Left renal pelvis (tissue), 4 donors: ENCODE data around the gene CCDC146. TPM values are rescaled to one million over a fixed set of nuclear protein-coding genes. Genes with fewer than 3 reads are reported as not detected.
"Not testable (repeated sequence)": the region's sequence is repeated elsewhere in the genome, so short reads cannot be mapped to it uniquely, and the experiment has no call there.

Experiments used
- DNase-seq, 4 donors: peaks; one replicate each; pipeline ENCODE4 v3.0.0-alpha.2; 2013; ENCODE audit warnings: low read depth in 4 of 4, low spot score in 3 of 4
- polyA plus RNA-seq, 4 donors: library from polyadenylated mRNA; unstranded; fragments of 120-200 nt; gene quantifications; one replicate each; pipeline ENCODE4 v1.2.1, GENCODE V29; 2013; ENCODE audit not compliant: insufficient read length in 4 of 4

Gene CCDC146
- polyA plus RNA-seq, 4 donors, result 17.5 to 31.1 (median 23.2) TPM

DNA sequence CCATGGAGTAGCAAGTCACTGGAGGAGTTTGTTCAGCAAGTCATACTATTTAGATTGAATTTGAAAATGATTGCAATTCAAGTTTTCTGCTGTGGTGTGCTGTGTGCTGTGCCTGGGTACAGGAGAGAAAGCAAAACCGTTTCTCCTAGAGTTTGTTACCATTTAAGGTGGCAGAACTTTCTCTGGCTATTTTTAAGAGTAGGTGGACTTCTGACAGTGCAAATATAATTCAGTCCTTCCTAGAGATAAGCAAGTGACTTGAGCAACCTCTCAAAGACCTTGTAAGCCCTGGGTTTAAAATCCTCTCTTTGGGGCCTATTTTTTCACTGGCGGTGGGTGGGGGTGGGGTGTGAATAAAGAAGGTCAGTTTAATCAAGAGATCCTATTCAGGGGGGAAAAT lies 120.1 kb downstream of the CCDC146 start:
- DNase-seq, result no peak

DNA sequence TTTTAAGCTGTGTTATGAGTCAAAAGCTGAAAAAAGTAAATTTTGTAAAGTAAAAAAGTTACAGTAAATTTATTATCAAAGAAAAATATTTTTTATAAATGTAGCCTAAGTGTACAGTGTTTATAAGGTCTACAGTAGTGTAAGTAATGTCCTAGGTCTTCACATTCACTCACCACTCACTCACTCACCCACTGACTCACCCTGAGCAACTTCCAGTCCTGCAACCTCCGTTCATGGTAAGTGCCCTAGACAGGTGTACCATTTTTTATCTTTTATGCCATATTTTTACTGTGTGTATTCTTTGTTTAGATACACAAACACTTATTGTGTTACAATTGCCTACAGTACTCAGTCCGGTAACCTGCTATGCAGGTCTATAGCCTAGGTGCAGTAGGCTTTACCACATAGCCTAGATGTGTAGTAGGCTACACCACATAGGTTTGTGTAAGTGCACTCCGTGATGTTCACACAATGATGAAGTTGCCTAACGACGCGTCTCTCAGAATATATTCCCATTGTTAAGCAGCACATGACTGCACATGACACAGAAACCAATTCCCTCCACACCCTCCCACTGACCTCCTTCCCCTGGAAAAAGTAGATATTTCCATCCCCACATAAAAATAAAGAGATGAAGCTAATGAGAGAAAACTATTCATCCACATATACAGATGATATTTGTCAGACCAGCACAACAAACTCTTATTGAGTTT lies 122.0 kb downstream of the CCDC146 start:
- no peak for DNase-seq

DNA sequence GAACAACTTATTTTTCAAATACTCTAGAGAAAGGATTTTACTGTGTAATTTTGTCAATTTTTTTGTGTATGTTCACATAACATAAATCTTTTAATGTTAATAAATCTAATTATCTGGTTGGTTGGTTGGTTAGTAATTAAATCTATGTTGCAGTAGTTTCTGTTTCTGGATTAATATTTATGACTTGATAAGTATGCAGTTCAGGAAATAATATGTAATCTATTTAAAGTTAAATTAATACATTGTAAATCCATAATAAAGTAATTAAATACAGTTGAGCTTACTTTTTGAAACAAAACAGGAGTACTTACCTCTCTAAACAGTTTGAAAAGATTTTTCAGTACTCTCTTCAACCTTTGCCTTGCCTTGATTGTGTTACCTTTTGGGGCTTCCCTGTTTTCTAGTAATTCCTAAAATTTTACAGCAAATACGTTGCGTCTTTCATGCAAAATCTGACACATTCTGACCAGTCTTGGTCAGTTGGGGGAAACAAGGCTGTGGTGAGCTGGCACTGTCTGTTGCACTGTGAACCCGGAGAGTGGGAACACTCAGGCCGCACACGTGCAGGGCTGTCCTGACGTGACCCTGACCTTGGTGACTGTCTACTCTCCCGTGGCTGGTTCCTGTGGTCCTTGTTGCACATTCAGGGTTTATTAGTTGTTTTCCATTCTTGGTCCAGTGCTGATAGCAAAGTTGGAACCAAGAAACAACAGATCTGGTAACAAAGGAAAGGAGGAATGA lies 122.8 kb downstream of the CCDC146 start:
- no peak for DNase-seq

DNA sequence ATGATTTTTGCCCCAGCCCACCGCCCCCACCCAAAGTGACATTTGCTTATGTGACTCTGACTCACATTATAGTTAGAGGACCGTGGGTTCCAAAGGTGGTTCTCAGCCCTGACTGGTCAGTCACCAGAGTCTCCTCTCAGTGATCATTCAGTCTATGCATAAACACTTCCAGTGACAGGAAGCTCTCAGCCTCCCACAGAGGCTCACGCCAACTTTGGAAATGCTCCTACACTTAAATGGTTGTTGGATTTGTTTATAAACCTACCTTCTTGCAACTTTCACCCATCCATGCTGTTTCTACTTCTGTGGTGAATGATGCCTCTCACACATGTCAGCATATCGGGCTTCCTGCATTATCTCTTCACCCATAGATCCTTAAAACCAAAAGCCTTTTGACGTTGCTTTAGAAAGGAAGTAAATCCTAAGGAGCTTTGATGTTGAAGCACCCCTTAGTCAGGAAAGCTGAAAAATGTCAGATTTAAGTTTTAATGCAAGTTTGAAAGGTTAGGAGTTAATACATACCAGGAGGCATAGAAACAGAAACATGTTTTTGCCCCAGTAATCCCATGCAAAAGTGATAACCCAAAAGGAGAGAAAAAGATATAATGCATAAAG lies 123.7 kb downstream of the CCDC146 start:
- no peak for DNase-seq

DNA sequence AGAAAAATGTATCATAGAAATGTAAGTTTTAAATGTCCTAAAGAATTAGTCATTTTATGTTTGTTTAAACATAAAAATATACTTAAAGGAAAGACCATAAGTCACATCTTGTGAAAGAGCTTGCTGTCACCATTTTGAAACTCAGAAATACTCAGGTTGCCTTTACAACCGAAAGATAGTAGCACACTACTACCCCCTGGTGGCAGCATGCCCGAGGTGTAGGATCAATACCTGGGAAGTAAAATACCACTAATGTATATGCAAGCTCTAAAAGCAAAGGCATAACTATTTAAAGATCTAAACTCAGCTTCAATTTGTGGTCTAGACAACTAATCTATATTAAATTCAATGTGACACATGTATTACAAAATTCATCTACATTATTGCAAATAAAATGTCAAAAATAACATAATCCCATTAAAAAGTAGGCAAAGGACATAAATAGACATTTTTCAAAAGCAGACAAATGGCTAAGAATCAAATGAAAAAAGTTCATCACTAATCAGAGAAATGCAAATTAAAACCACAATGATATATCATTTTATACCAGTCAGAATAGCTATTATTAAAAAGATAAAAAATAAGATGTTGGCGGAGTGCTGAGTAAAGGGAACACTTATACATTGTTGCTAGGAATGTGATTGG lies 124.9 kb downstream of the CCDC146 start:
- DNase-seq, result peak in 1 of 4 donors; percentile 15

DNA sequence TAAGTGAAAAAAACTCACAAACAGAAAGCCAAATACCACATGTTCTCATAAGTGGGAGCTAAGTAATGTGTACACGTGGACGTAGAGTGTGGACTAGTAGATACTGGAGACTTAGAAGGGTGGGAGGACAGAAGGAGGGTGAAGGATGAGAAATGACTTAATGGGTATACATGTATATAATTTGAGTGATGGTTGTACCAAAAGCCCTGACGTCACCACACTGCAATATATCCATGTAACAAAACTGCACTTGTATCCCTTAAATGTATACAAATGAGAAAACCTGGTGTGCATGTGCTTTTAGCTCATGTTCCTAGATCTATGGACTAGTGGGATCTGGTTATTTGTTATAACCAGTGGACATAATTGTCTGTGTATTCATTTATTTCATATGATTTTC lies 125.7 kb downstream of the CCDC146 start:
- DNase-seq, result no peak

DNA sequence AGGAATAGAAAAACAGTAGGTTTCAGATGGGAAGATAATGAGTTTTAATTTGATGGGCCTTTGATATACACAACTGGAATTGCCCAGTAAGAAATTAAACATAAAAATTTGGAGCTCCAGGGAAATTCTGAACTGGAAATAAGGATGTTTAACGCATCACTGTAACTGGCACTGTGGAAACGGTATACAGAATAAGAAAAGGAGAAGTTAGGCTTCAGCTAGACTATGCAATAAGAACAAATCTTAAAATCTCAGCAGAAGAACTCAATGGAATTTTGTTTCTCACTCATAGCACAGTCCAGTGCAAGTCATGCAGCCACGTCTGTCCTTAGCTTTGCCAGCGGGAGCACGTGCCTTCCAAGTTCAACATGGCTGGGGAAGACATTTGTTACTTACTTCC lies 130.1 kb downstream of the CCDC146 start:
- DNase-seq, result no peak

DNA sequence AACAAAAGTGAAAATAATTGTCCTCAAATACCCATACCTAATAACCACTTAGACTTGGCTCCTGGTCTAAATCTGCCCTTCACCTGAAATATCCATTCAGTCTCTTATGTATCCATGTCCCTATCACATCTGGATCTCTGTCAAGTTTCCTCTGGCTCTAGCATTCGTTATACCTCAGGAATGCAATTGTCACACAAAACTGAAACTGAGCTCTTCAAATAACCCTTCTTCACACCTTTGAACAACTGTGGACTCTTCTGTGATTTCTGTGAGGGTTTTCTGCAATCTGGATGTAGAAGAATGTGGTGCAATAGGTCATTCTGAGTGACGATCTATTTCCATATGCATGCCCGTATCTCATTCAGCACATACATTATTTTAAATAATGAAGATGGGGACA lies 130.7 kb downstream of the CCDC146 start:
- no peak for DNase-seq

DNA sequence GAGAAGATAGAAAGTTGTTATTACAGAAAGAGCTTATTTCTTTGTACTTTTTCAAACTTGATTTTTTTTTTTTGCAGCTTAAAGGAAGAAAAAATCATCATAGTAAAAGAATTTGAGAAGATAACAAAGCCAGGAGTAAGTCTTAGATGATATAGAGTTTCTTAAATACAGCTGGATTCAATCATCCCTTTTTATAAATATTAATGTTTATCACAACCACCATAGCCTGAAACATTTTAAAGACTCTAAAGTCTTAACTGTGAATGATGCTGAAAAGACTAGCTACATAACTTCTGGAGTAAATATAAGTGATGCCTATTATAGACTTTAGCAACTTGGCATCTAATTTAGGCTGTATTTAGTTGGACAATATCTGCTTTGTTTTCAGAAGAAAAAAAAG lies 132.0 kb downstream of the CCDC146 start:
- no peak for DNase-seq

DNA sequence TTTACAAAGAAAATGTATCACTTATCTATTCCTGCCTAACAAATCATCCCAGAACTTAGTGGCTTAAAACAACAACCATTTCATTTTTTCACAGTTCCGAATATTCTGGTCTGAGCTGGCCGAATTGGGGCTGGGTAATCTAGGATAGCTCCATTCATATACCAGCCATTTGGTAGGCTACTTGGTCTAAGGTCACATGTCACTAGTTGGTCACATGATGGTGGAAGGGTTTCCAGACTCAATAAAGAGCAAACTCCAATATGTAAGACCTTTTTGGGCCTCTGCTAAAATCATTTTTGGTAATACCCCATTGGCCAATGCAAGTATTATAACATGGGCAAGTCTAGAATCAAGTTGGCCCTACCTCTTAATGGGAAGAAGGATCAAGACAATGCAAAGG lies 132.5 kb downstream of the CCDC146 start:
- no peak for DNase-seq

DNA sequence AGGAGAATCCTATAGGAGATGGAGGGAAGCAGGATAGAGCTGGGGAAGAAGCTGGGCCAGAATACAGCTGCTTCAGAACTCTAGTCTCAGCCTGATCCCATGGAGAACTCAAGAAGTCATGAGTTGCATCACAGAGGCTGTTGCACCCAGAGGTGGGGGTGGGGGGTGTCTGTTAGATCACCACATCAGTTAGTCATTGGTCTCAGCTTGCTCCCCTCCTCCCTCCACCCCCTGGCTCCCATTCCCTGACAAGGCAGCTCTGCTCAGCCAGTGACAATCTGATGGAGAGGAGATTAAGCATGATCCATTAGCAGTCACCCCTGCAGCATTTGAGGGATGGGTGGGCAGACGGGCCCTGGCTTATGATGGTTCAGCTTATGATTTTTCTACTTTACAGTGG lies 135.6 kb downstream of the CCDC146 start:
- no peak for DNase-seq

DNA sequence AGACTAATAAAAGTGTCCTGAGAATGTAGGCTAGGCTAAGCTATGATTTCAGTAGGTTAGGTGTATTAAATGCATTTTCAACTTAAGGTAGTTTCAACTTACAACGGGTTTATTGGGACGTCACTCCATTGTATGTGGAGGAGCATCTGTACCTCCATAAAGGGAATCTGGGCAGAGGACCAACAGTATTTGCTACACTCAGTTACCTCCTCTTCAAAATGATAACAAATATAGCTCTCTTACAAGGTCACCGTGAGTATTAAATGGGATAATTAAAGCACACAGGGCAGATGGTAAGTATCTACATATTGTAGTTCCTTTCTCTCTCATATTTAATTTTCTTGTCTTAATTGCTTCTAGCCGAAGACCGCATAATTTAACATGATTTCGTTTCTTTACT lies 136.2 kb downstream of the CCDC146 start:
- no peak for DNase-seq

DNA sequence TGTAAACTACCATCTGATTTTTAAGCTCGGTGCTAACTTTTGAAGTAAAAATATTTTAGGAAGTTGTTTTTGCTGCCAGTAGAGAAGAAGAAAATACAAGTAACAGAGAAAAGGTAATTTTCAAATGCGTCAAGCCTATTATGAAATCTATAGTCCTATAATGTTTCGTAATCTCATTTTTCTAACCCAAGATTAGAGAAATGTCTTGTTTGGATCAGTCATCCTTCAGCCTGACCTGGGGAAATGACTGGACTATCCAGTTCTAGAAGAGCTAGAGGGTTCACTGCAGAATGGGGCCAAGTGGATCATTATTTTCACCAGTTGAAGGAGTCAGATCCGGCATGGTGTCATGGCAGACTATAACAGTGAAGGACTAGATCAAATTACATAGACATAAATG lies 139.9 kb downstream of the CCDC146 start:
- DNase-seq, result no peak

DNA sequence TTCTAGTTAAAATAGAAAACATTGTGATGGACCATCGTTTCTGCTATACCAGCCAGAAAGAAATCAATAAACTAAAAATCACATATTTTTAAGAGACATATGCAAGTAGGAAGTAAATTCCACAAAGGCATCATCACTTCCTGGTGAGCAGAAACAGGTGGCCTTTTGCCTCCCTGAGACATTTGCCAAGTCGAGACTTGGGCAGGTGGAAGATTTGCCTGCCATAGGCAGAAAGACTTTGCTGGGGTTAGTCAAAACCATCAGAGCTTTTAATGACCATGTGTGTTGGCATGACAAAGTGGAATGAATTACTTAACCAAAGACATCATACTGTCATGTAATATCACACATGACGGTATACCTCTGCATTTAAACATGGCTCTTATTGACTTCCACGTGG lies 143.3 kb downstream of the CCDC146 start:
- no peak for DNase-seq

DNA sequence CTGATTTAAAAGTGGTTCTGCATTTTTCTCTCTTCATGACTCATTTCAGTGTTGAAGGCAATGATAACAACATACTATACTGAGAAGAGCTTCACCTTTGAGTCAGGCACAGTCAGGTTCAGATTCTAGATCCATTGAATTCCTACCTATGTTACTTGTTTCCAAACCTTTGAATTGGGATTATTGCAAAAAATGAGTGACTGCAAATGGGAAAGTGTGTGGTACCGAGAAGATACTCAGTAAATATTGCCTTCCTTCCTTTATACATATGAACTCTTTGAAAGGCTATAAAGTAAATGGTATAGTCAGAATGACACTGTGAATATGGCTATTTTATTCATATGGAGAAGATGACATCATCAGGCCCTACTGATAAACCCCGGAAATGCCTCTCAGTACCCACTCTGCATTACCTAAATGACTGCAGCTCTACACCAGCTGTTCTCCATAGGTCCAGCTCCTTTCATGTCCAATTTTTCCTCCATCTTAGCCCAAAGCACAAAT lies 143.9 kb downstream of the CCDC146 start:
- no peak for DNase-seq

DNA sequence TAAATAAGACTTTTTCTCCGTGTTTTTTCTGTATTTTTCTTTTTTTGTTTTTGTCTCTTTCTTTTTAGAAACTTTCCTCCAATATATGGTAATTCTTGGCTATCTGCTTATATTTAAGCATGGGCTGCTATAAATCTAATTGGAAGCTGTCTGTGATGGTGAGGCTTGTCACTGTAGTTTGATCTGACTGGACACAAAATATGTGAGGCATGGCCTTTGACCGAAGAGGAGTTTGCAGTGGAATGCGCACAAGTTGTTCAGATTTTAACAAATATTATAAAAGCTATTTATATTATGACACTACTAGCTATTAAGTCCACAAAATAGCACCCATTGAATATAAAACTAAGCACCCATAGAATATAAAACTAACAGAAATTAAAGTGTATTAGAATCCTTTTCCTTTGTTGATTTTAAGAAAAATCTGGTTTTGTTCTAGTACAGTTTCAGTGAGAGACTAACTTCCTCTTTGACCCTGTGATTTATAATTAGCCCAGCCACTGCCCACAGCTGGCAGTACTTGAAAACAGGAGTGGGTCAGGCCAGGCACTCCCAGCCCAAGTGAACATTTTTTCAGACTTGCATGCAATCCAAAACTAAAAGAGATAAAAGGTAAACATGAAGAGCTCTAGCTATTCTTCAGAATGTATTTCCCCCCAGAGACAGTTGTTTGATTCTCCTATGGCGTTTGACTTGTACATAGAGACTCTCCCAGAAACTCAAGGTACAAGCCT lies 147.1 kb downstream of the CCDC146 start:
- DNase-seq, result no peak

DNA sequence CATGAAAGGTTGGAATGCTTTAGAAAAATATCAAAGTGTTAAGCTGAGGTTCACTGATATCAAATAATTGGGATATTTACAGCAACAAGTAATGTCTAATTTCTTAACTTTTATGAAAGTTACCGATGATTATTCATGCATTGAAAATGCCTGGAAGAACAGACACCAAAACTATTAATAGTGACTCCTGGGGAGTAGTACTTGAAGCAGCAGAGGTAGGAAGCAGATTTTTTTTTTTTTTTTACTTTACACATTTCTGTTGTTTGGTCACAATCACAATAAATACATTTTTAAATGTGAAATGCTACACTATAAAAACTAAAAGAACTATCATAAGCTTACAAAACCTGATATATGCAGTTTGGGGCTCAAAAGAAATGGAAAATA lies 147.7 kb downstream of the CCDC146 start:
- no peak for DNase-seq

DNA sequence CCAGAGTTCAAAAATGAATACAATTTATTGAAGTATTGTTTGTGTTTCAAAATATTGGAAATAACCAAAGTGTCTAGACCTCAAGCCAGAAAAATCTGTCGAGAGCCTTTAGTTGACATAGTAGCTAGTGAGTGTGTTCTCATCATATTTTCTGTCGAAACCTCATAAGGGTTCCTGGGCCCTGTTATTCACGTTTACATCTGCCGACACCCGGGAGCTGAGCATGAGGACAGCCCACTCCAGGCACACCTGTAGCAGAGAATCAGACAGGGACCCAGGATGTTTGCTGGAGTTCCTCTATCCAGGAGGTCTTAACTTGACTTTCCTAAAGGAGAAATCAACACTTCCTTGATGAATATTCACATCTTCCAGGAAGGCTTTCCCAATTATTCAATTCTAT lies 149.4 kb downstream of the CCDC146 start:
- DNase-seq, result no peak

DNA sequence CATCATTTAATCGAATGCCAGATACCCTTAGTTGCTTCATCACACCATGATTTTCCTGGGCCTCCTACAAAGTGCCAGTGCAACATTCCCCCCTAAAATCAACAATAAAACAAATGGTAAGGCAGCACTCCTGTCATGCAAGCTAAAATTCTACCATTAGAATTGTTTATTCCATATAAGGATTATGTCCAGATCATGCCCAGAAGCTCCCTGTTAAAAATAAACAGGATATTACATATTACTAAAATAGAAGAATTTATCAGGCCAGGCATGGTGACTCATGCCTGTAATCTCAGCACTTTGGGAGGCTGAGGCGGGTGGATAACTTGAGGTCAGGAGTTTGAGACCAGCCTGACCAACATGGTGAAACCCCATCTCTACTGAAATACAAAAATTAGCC lies 153.2 kb downstream of the CCDC146 start:
- DNase-seq, result not testable (repeated sequence)

DNA sequence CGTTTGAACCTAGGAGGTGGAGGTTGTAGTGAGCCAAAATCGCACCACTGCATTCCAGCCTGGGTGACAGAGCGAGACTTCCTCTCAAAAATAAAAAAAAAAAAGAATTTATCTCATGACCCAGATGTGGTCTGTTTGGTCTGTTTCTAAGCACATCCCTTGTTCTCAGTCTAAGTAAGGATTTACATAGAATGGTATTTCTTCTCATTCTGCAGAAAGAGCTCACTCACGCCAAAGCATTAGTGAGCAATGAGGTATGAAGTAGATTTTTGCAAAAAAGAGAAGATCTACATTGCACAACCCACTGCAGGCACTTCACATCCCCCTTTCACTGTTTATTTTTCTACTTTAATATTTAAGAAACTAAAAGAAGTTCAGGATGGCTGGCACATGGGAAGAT lies 153.7 kb downstream of the CCDC146 start:
- no peak for DNase-seq
